ENCODE measurements around the gene HECA. TPM values are rescaled to one million over a fixed set of nuclear protein-coding genes. Genes with fewer than 3 reads are reported as not detected.

The HECA gene
- polyA plus RNA-seq, 3 donors = 2.1 to 28.7 (median 3.3) TPM

- Mint-ChIP-seq H3K4me3 (no peak overlapping the region), H3K9me3 (no peaks in the 10 kb centered on the region), H3K4me1 (peaks cover 46% of the 10 kb centered on the region), H3K36me3 (peaks cover 11 to 22% of the 10 kb centered on the region in 2 donors), H3K27me3 (ENCODE audit: low read depth in 3 of 3) (no peaks in the 10 kb centered on the region), H3K27ac (peak overlapping the region in 1 of 7 donors; percentile 33)
- Histone ChIP-seq H2AFZ (ENCODE audit: insufficient read depth, low read depth, low read length, poor library complexity, severe bottlenecking) (no peak overlapping the region), H3K9ac (ENCODE audit: insufficient read depth, low read length, poor library complexity, severe bottlenecking) (no peak overlapping the region), H3K9me3 (replicated peaks in 1 of 2; ENCODE audit: control insufficient read depth in 1 of 2, insufficient read depth in 1 of 2, low read length in 2 of 2) (no peaks in the 10 kb centered on the region), H3K4me3 (replicated peaks in 1 of 3; ENCODE audit: low read depth in 2 of 3, low read length in 3 of 3) (no peak overlapping the region), H3K27ac (ENCODE audit: low read depth in 1 of 2, low read length in 2 of 2) (peak overlapping the region in 1 of 2 donors; percentile 7), H3K36me3 (replicated peaks in 1 of 2; ENCODE audit: control insufficient read depth in 1 of 2, insufficient read depth in 2 of 2, low read length in 2 of 2) (peaks cover 0 to 12% of the 10 kb centered on the region in 2 donors), H4K20me1 (ENCODE audit: insufficient read depth, low read length) (peaks cover 100% of the 10 kb centered on the region), H3K4me2 (replicated peaks; ENCODE audit: extremely low read depth, low read length, poor library complexity, severe bottlenecking) (no peak overlapping the region), H3K27me3 (ENCODE audit: control insufficient read depth in 2 of 2, insufficient read depth in 2 of 2, low read length in 2 of 2) (no peaks in the 10 kb centered on the region), H3K79me2 (ENCODE audit: insufficient read depth, low read length) (peaks cover 99% of the 10 kb centered on the region), H3K4me1 (ENCODE audit: control insufficient read depth in 1 of 2, insufficient read depth in 2 of 2, low read length in 2 of 2) (peaks cover 22 to 31% of the 10 kb centered on the region in 2 donors)
- WGBS (ENCODE audit: insufficient coverage) = no CpG with 5 or more reads among the region's 5 CpGs
- no peak for TF ChIP-seq CTCF (IDR thresholded peaks at IDR 0.05)
- no peak for DNase-seq
- intact Hi-C loops (cut with micrococcal nuclease) = no loop called here
These were observed 17.4 kb downstream of the HECA start for GRCh38 chr6:139152088-139152891.

GRCh38 chr6:139152892-139153271, 18.0 kb downstream of the HECA start:
- Histone ChIP-seq H4K20me1 (ENCODE audit: insufficient read depth, low read length) (peaks cover 100% of the 10 kb centered on the region), H3K9ac (ENCODE audit: insufficient read depth, low read length, poor library complexity, severe bottlenecking) (no peak overlapping the region), H3K4me1 (ENCODE audit: control insufficient read depth in 1 of 2, insufficient read depth in 2 of 2, low read length in 2 of 2) (peaks cover 17 to 25% of the 10 kb centered on the region in 2 donors), H3K27me3 (ENCODE audit: control insufficient read depth in 2 of 2, insufficient read depth in 2 of 2, low read length in 2 of 2) (no peaks in the 10 kb centered on the region), H3K9me3 (replicated peaks in 1 of 2; ENCODE audit: control insufficient read depth in 1 of 2, insufficient read depth in 1 of 2, low read length in 2 of 2) (no peaks in the 10 kb centered on the region), H3K36me3 (replicated peaks in 1 of 2; ENCODE audit: control insufficient read depth in 1 of 2, insufficient read depth in 2 of 2, low read length in 2 of 2) (peaks cover 0 to 17% of the 10 kb centered on the region in 2 donors), H3K4me3 (replicated peaks in 1 of 3; ENCODE audit: low read depth in 2 of 3, low read length in 3 of 3) (no peak overlapping the region), H3K4me2 (replicated peaks; ENCODE audit: extremely low read depth, low read length, poor library complexity, severe bottlenecking) (no peak overlapping the region), H3K79me2 (ENCODE audit: insufficient read depth, low read length) (peaks cover 99% of the 10 kb centered on the region), H2AFZ (ENCODE audit: insufficient read depth, low read depth, low read length, poor library complexity, severe bottlenecking) (no peak overlapping the region), H3K27ac (ENCODE audit: low read depth in 1 of 2, low read length in 2 of 2) (peak overlapping the region in 1 of 2 donors; percentile 7)
- Mint-ChIP-seq H3K27me3 (ENCODE audit: low read depth in 3 of 3) (peaks cover 0 to 2% (median 0%) of the 10 kb centered on the region in 3 donors), H3K36me3 (peaks cover 15 to 28% of the 10 kb centered on the region in 2 donors), H3K4me3 (no peak overlapping the region), H3K4me1 (peaks cover 41% of the 10 kb centered on the region), H3K27ac (peak overlapping the region in 2 of 7 donors; percentile 10 to 41), H3K9me3 (no peaks in the 10 kb centered on the region)
- DNase-seq = no peak
- intact Hi-C loops (cut with micrococcal nuclease) = no loop called here
- no CpG with 5 or more reads among the region's 1 CpG for WGBS (ENCODE audit: insufficient coverage)
- TF ChIP-seq CTCF (IDR thresholded peaks at IDR 0.05) = no peak
